CD8-positive, alpha-beta memory T cell (primary cell): ENCODE results near the gene GASK1A. TPM values are rescaled to one million over a fixed set of nuclear protein-coding genes. Genes with fewer than 3 reads are reported as not detected.
A peak's percentile ranks its signal among the peaks of the same experiment; 100 is the strongest.

Experiments used
- CTCF ChIA-PET: fragments of 350-600 bp; sonication (Branson Sonifier 250); formaldehyde crosslinking; loops from one replicate; lab custom pipeline; 2021; ENCODE audit warnings: antibody characterized with exemption; lab: Charles Lee
- POLR2A ChIA-PET: fragments of 350-600 bp; sonication (Branson Sonifier 250); formaldehyde crosslinking; loops from one replicate; lab custom pipeline; 2021; ENCODE audit warnings: antibody characterized with exemption; lab: Charles Lee
- DNase-seq, 5 donors: peaks; one replicate each; pipeline versions ENCODE4 v3.0.0 to v3.0.0-alpha.2; 2020 to 2022; ENCODE audit warnings: mixed read lengths in 1 of 5
- H3K27ac ChIP-seq: one replicate; pipeline ENCODE4 v1.7.0; 2013; ENCODE audit warnings: low read depth, mild to moderate bottlenecking, low read length, moderate library complexity
- H3K27me3 ChIP-seq: 2 replicates; pipeline ENCODE4 v1.7.0; 2013; ENCODE audit warnings: low read length, mild to moderate bottlenecking; ENCODE audit not compliant: insufficient read depth, poor library complexity, severe bottlenecking
- H3K36me3 ChIP-seq: 2 replicates; pipeline ENCODE4 v1.7.0; 2013; ENCODE audit warnings: mild to moderate bottlenecking, low read length, moderate library complexity; ENCODE audit not compliant: insufficient read depth
- H3K4me1 ChIP-seq: 2 replicates; pipeline ENCODE4 v1.7.0; 2013; ENCODE audit warnings: mild to moderate bottlenecking, low read length, moderate library complexity; ENCODE audit not compliant: insufficient read depth
- H3K4me3 ChIP-seq: 2 replicates; pipeline ENCODE4 v1.7.0; 2013; ENCODE audit warnings: mild to moderate bottlenecking, low read length
- H3K9me3 ChIP-seq: 2 replicates; pipeline ENCODE4 v1.7.0; 2013; ENCODE audit warnings: mild to moderate bottlenecking, low read length
- H3K27ac Mint-ChIP-seq, 8 donors: one replicate each; pipeline ENCODE4 v1.8.0; 2020 to 2021; ENCODE audit warnings: mixed read lengths in 8 of 8, mild to moderate bottlenecking in 6 of 8, inconsistent platforms in 3 of 8, moderate library complexity in 3 of 8
- H3K27me3 Mint-ChIP-seq, 2 donors: one replicate each; pipeline ENCODE4 v1.8.0; 2020 to 2021; ENCODE audit warnings: mixed read lengths in 2 of 2, mild to moderate bottlenecking in 1 of 2, moderate library complexity in 1 of 2
- H3K36me3 Mint-ChIP-seq, 3 donors: one replicate each; pipeline ENCODE4 v1.8.0; 2020 to 2021; ENCODE audit warnings: mixed read lengths in 3 of 3, inconsistent platforms in 1 of 3, mild to moderate bottlenecking in 1 of 3
- H3K4me1 Mint-ChIP-seq, 3 donors: one replicate each; pipeline ENCODE4 v1.8.0; 2020 to 2021; ENCODE audit warnings: mixed read lengths in 3 of 3, inconsistent platforms in 1 of 3, mild to moderate bottlenecking in 1 of 3
- H3K4me3 Mint-ChIP-seq, 7 donors: one replicate each; pipeline ENCODE4 v1.8.0; 2020 to 2021; ENCODE audit warnings: mixed read lengths in 7 of 7, mild to moderate bottlenecking in 6 of 7, moderate library complexity in 4 of 7, inconsistent platforms in 2 of 7
- H3K9me3 Mint-ChIP-seq, 5 donors: one replicate each; pipeline ENCODE4 v1.8.0; 2020 to 2022; ENCODE audit warnings: mixed read lengths in 5 of 5, mild to moderate bottlenecking in 3 of 5, moderate library complexity in 2 of 5, inconsistent platforms in 1 of 5
- polyA plus RNA-seq: library from polyadenylated mRNA; unstranded; fragments of 300-500 nt; fragmentation: Illumina TruSeq; gene quantifications from one replicate; pipeline ENCODE4 v1.2.3, GENCODE V29; 2021
- total RNA-seq, 2 experiments: library from RNA; stranded (reverse); gene quantifications; one replicate each; pipeline ENCODE4 v1.2.3, GENCODE V29; 2021

GASK1A gene
- total and polyA plus RNA-seq, 3 experiments from 2014 or later = not detected

DNA sequence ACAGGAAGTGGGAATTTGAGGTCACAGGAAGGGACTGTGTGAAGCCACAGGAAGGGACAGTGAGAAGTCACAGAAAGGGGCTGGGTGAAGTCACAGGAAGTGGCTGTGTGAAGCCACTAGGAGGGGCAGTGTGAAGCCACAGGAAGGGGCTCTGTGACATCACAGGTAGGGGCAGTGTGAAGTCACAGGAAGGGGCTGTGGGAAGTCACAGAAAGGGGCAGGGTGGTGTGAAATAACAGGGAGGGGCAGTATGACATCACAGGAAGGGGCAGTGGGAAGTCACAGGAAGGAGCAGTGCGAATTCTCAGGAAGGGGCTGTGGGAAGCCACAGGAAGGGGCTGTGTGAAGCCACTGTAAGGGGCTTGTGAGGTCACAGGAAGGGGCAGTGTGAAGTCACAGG lies 35.8 kb downstream of the GASK1A start:
- Mint-ChIP-seq H3K4me1 (peaks cover 5 to 11% (median 6%) of the 10 kb centered on the region in 3 donors), H3K4me3 (no peak overlapping the region), H3K27ac (no peak overlapping the region), H3K9me3 (peaks cover 0 to 8% (median 2%) of the 10 kb centered on the region in 5 donors), H3K27me3 (peaks cover 0 to 4% of the 10 kb centered on the region in 2 donors), H3K36me3 (no peaks in the 10 kb centered on the region)
- Histone ChIP-seq H3K4me3 (peak overlapping the region; percentile 4), H3K27ac (peak overlapping the region; percentile 48), H3K9me3 (peaks cover 63% of the 10 kb centered on the region), H3K27me3 (no peaks in the 10 kb centered on the region), H3K36me3 (no peaks in the 10 kb centered on the region), H3K4me1 (peaks cover 45% of the 10 kb centered on the region)
- POLR2A ChIA-PET = no interaction called here
- DNase-seq = peak in 3 of 5 donors; percentile 11 to 66 (median 38)
- CTCF ChIA-PET = no interaction called here

DNA sequence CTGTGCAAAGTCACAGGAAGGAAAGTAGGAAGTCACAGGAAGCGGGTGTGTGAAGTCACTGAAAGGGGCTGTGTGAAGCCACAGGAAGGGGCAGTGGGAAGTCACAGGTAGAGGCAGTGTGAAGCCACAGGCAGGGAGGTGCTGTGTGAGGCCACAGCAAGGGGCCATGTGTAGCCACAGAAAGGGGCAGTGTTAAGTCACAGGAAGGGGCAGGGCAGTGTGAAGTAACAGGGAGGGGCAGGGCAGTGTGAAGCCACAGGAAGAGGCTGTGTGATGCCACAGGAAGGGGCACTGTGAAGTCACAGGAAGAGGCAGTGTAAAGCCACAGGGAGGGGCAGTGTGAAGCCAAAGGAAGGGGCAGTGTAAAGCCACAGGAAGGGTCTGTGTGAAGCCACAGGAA lies 36.5 kb downstream of the GASK1A start:
- H3K27me3 Mint-ChIP-seq = peaks cover 0 to 4% of the 10 kb centered on the region in 2 donors
- no peaks in the 10 kb centered on the region for H3K36me3 Mint-ChIP-seq
- no peak overlapping the region for H3K4me3 Mint-ChIP-seq
- H3K4me1 ChIP-seq = peaks cover 51% of the 10 kb centered on the region
- no peaks in the 10 kb centered on the region for H3K27me3 ChIP-seq
- peak overlapping the region; percentile 48 for H3K27ac ChIP-seq
- peaks cover 0 to 6% (median 0%) of the 10 kb centered on the region in 5 donors for H3K9me3 Mint-ChIP-seq
- DNase-seq = peak in 3 of 5 donors; percentile 26 to 72 (median 33)
- ChIA-PET POLR2A (no interaction called here), CTCF (no interaction called here)
- peaks cover 11 to 18% (median 12%) of the 10 kb centered on the region in 3 donors for H3K4me1 Mint-ChIP-seq
- no peak overlapping the region for H3K27ac Mint-ChIP-seq
- peaks cover 63% of the 10 kb centered on the region for H3K9me3 ChIP-seq
- H3K4me3 ChIP-seq = no peak overlapping the region
- H3K36me3 ChIP-seq = no peaks in the 10 kb centered on the region

DNA sequence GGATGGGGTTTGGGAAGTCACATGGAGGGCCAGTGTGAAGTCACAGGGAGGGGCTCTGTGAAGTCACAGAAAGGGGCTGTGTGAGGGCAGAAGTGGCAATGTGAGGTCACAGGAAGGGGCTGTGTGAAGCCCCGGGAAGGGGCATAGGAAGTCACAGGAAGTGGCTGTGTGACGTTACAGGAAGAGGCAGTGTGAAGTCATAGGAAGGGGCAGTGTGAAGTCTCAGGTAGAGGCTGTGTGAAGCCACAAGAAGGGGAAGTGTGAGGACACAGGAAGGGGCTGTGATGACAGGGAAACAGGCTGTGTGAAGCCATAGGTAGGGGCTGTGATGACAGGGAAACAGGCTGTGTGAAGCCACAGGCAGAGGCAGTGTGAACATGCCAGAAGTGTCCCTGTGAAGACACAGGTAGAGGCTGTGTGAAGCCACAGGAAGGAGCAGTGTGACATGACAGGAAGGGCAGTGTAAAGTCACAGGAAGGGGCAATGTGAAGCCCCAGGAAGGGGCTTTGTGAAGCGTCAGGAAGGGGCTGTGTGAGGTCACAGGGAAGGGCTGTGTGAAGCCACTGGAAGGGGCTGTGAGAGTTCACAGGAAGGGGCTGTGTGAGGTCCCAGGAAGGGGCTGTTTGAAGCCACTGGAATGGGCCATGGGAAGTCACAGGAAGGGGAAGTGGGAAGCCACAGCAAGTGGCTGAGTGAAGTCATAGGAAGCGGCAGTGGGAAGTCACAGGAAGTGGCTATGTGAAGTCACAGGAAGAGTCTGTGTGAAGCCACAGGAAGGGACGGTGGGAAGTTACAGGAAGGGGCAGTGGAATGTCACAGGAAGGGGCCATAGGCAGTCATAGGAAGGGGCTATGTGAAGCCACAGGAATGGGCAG lies 37.1 kb downstream of the GASK1A start:
- H3K36me3 Mint-ChIP-seq = no peaks in the 10 kb centered on the region
- ChIA-PET POLR2A (no interaction called here), CTCF (no interaction called here)
- peaks cover 0 to 2% (median 0%) of the 10 kb centered on the region in 5 donors for H3K9me3 Mint-ChIP-seq
- peaks cover 0 to 2% of the 10 kb centered on the region in 2 donors for H3K27me3 Mint-ChIP-seq
- Histone ChIP-seq H3K27me3 (no peaks in the 10 kb centered on the region), H3K36me3 (no peaks in the 10 kb centered on the region), H3K27ac (peak overlapping the region; percentile 48), H3K9me3 (peaks cover 63% of the 10 kb centered on the region), H3K4me1 (peaks cover 57% of the 10 kb centered on the region), H3K4me3 (no peak overlapping the region)
- peaks cover 18 to 24% (median 18%) of the 10 kb centered on the region in 3 donors for H3K4me1 Mint-ChIP-seq
- H3K27ac Mint-ChIP-seq = no peak overlapping the region
- no peak overlapping the region for H3K4me3 Mint-ChIP-seq
- peak; percentile 5 to 68 (median 51) for DNase-seq

DNA sequence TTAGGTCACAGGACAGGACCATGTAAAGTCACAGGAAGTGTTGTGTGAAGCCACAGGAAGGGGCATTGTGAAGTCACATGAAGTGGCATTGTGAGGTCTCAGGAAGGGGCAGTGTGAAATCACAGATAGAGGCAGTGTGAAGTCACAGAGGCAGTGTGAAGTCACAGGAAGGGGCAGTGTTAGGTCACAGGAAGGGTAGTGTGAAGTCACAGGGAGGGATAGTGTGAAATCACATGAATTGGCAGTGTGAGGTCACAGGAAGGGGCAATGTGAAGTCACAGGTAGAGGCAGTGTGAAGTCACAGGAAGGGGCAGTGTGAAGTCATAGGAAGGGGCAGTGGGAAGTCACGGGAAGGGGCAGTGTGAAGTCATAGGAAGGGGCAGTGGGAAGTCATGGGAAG lies 37.9 kb downstream of the GASK1A start:
- peak in 1 of 5 donors; percentile 12 for DNase-seq
- no peak overlapping the region for H3K4me3 ChIP-seq
- Mint-ChIP-seq H3K27me3 (peaks cover 0 to 2% of the 10 kb centered on the region in 2 donors), H3K36me3 (no peaks in the 10 kb centered on the region), H3K9me3 (peaks cover 0 to 2% (median 0%) of the 10 kb centered on the region in 5 donors), H3K27ac (no peak overlapping the region), H3K4me3 (no peak overlapping the region), H3K4me1 (peaks cover 25 to 32% (median 26%) of the 10 kb centered on the region in 3 donors)
- H3K9me3 ChIP-seq = peaks cover 57% of the 10 kb centered on the region
- peak overlapping the region; percentile 48 for H3K27ac ChIP-seq
- H3K36me3 ChIP-seq = no peaks in the 10 kb centered on the region
- ChIA-PET POLR2A (no interaction called here), CTCF (no interaction called here)
- peaks cover 65% of the 10 kb centered on the region for H3K4me1 ChIP-seq
- no peaks in the 10 kb centered on the region for H3K27me3 ChIP-seq

DNA sequence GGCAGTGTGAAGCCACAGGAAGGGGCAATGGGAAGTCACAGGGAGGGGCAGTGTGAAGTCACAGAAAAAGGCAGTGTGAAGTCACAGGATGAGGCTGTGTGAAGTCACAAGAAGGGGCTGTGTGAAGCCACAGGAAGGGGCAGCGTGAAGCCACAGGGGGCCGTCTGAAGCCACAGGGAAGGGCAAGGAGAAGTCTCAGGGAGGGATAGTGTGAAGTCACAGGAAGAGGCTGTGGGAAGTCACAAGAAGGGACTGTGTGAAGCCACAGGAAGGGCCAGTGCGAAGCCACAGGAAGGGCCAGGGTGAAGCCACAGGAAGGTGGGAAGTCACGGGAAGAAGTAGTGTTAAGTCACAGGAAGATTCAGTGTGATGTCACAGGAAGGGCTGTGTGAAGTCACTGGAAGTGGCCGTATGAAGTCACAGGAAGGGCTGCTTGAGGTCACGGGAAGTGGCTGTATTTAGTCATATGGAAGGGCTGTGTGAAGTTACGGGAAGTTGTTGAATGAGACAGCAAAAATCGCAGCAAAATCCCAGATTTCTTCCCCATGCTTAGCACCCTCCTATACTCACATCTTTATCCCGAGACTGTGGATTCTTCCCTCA lies 38.6 kb downstream of the GASK1A start:
- Mint-ChIP-seq H3K36me3 (no peaks in the 10 kb centered on the region), H3K27me3 (peaks cover 0 to 2% of the 10 kb centered on the region in 2 donors), H3K4me1 (peaks cover 32 to 39% (median 33%) of the 10 kb centered on the region in 3 donors), H3K4me3 (peak overlapping the region in 1 of 7 donors; percentile 16), H3K9me3 (peaks cover 0 to 3% (median 2%) of the 10 kb centered on the region in 5 donors), H3K27ac (peak overlapping the region in 1 of 8 donors; percentile 58)
- H3K27me3 ChIP-seq = no peaks in the 10 kb centered on the region
- DNase-seq = peak in 2 of 5 donors; percentile 14 to 22
- H3K4me3 ChIP-seq = no peak overlapping the region
- no peaks in the 10 kb centered on the region for H3K36me3 ChIP-seq
- H3K4me1 ChIP-seq = peaks cover 71% of the 10 kb centered on the region
- CTCF ChIA-PET = no interaction called here
- H3K9me3 ChIP-seq = peaks cover 51% of the 10 kb centered on the region
- POLR2A ChIA-PET = no interaction called here
- H3K27ac ChIP-seq = peak overlapping the region; percentile 17

DNA sequence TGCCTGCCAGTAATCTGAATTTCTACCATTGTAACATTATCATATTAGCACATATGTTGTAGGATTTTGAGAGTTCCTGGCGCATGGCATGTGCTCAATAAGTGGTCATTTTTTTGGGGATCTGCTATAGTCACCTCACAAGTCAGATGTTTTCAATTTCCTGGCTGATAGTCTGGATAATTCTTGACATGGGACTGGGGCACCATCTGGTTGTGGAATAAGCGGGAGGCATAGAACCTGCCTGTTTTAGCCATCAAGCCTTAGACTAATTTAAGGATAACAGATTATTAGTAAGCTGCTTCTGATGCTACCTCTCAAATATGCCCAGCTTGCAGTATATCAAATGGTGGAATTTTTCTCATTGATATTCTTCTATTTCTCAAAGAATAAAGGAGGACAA lies 39.1 kb downstream of the GASK1A start:
- Histone ChIP-seq H3K4me1 (peaks cover 71% of the 10 kb centered on the region), H3K27ac (no peak overlapping the region), H3K36me3 (no peaks in the 10 kb centered on the region), H3K9me3 (peaks cover 46% of the 10 kb centered on the region), H3K27me3 (no peaks in the 10 kb centered on the region), H3K4me3 (no peak overlapping the region)
- Mint-ChIP-seq H3K4me1 (peaks cover 37 to 44% (median 38%) of the 10 kb centered on the region in 3 donors), H3K27ac (peak overlapping the region in 1 of 8 donors; percentile 58), H3K9me3 (peaks cover 0 to 3% (median 2%) of the 10 kb centered on the region in 5 donors), H3K4me3 (peak overlapping the region in 2 of 7 donors; percentile 16), H3K27me3 (peaks cover 0 to 2% of the 10 kb centered on the region in 2 donors), H3K36me3 (no peaks in the 10 kb centered on the region)
- POLR2A ChIA-PET = no interaction called here
- CTCF ChIA-PET = no interaction called here
- no peak for DNase-seq

DNA sequence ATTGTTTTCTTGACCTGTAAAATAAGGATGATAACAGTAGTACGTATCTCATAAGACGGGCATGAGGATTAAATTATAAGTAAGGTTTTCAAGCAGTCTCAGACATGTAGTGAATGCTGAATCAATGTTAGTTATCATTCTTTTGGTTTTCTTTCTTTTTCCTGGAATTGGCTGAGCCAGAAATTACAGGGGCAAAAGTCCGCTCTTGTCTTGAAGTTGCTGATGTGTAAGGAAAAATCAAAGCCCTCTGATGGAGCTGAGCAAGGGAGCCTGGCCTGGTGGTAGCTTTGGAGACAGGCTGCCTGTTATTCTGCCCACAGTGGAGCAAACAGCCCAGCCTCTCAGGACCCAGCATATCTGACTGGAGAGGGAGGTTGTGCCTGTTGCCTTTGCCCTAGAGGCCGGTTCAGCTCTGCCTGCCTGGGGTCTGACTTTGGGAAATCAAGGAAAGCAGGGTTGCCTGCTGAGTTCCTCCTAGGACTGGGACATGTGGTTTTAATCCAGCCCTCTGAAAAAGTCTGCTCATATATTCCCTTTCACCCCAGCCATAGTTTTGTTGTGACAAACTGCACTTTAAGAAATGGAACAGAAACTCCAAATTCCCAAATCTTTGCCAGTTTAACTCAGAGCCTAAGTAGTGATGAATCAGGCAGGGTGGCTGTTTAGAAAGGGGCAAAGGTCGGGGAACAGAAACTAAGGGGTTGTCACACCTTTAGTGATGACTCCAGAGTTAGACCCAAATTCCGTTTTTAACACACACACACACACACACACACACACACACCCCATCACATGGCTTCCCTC lies 40.1 kb downstream of the GASK1A start:
- peaks cover 36% of the 10 kb centered on the region for H3K9me3 ChIP-seq
- peaks cover 77% of the 10 kb centered on the region for H3K4me1 ChIP-seq
- H3K27me3 ChIP-seq = no peaks in the 10 kb centered on the region
- Mint-ChIP-seq H3K9me3 (peaks cover 0 to 3% (median 2%) of the 10 kb centered on the region in 5 donors), H3K27me3 (peaks cover 0 to 2% of the 10 kb centered on the region in 2 donors), H3K4me3 (peak overlapping the region in 1 of 7 donors; percentile 20), H3K27ac (peak overlapping the region in 2 of 8 donors; percentile 62 to 76), H3K4me1 (peaks cover 47 to 54% (median 48%) of the 10 kb centered on the region in 3 donors), H3K36me3 (no peaks in the 10 kb centered on the region)
- no peaks in the 10 kb centered on the region for H3K36me3 ChIP-seq
- ChIA-PET POLR2A (no interaction called here), CTCF (no interaction called here)
- DNase-seq = no peak
- no peak overlapping the region for H3K27ac ChIP-seq
- H3K4me3 ChIP-seq = no peak overlapping the region
